ENCODE measurements around the gene UBE2E1.

- no peak for TF ChIP-seq CTCF (IDR thresholded peaks at IDR 0.05; ENCODE audit: low read depth, low read length)
- no peak for TF ChIP-seq POLR2A (IDR thresholded peaks at IDR 0.05; ENCODE audit: extremely low read depth, insufficient read length)
- TF ChIP-seq MAX (IDR thresholded peaks at IDR 0.05; ENCODE audit: low read depth, low read length) = no peak
Measured at GRCh38 chr3:23809294-23809693, 3.5 kb downstream of the UBE2E1 start.

Data from NB4 (cell line).